Renal pelvis (tissue), 4 donors: ENCODE results near the gene PTOV1. TPM values are rescaled to one million over a fixed set of nuclear protein-coding genes. Genes with fewer than 3 reads are reported as not detected.

Experiments
- DNase-seq: peaks from one replicate; pipeline ENCODE4 v3.0.0-alpha.2; 2013
- polyA plus RNA-seq, 3 donors: library from polyadenylated mRNA; unstranded; fragments of 120-200 nt; gene quantifications; one replicate each; pipeline ENCODE4 v1.2.1, GENCODE V29; 2013; ENCODE audit not compliant: insufficient read length in 3 of 3

Gene PTOV1
- polyA plus RNA-seq, 3 donors, result 351 to 386 (median 360) TPM

GRCh38 chr19:49836176-49837008 lies 14.6 kb upstream of the PTOV1 start:
- no peak for DNase-seq

- no peak for DNase-seq
Measured at GRCh38 chr19:49837009-49837310, 14.0 kb upstream of the PTOV1 start.

GRCh38 chr19:49837425-49837824 lies 13.5 kb upstream of the PTOV1 start:
- DNase-seq, result no peak

GRCh38 chr19:49838885-49839588 lies 11.9 kb upstream of the PTOV1 start:
- no peak for DNase-seq

- no peak for DNase-seq
Measured at GRCh38 chr19:49839713-49840112, 11.2 kb upstream of the PTOV1 start.

- DNase-seq, result no peak
Measured at GRCh38 chr19:49840321-49840720, 10.6 kb upstream of the PTOV1 start.

- no peak for DNase-seq
Measured at GRCh38 chr19:49840736-49841249, 10.2 kb upstream of the PTOV1 start.

GRCh38 chr19:49843265-49843664 lies 7.7 kb upstream of the PTOV1 start:
- no peak for DNase-seq

GRCh38 chr19:49844138-49845095 lies 6.5 kb upstream of the PTOV1 start:
- no peak for DNase-seq

- DNase-seq, result no peak
Measured at GRCh38 chr19:49845414-49845813, 5.5 kb upstream of the PTOV1 start.

- no peak for DNase-seq
Measured at GRCh38 chr19:49846408-49846807, 4.6 kb upstream of the PTOV1 start.

- no peak for DNase-seq
Measured at GRCh38 chr19:49847731-49848696, 2.9 kb upstream of the PTOV1 start.

GRCh38 chr19:49848938-49849337 lies 2.0 kb upstream of the PTOV1 start:
- DNase-seq, result no peak

- no peak for DNase-seq
Measured at GRCh38 chr19:49849433-49850220, 1.3 kb upstream of the PTOV1 start.

- no peak for DNase-seq
Measured at GRCh38 chr19:49850221-49850486, 805 bp upstream of the PTOV1 start.

- no peak for DNase-seq
Measured at GRCh38 chr19:49851456-49852259, 699 bp downstream of the PTOV1 start.

GRCh38 chr19:49852631-49853126 lies 1.7 kb downstream of the PTOV1 start:
- DNase-seq, result no peak

- DNase-seq, result no peak
Measured at GRCh38 chr19:49853852-49854377, 3.0 kb downstream of the PTOV1 start.
